Astrocyte (in vitro differentiated cells and primary cell): ENCODE results near the gene SRPK1. TPM values are rescaled to one million over a fixed set of nuclear protein-coding genes. Genes with fewer than 3 reads are reported as not detected.

ENCODE experiments used
- DNase-seq: peaks from one replicate; pipeline ENCODE4 v3.0.0-alpha.2; 2010; ENCODE audit warnings: low read depth
- FAIRE-seq: peaks from 2 replicates; lab custom pipeline; 2011; peaks lifted over from hg19 to GRCh38; lab: Jason Lieb, UNC
- H2AFZ ChIP-seq: 2 replicates; pipeline ENCODE4 v1.6.0; 2012; ENCODE audit warnings: low read depth, low read length, inconsistent platforms
- H3K27ac ChIP-seq: 2 replicates; pipeline ENCODE4 v1.5.1; 2011; ENCODE audit warnings: low read depth, low read length, inconsistent platforms
- H3K27me3 ChIP-seq: 2 replicates; pipeline ENCODE4 v1.6.0; 2011; ENCODE audit warnings: low read length, inconsistent platforms; ENCODE audit not compliant: insufficient read depth
- H3K36me3 ChIP-seq: 2 replicates; pipeline ENCODE4 v1.5.1; 2011; ENCODE audit warnings: low read length, inconsistent platforms; ENCODE audit not compliant: insufficient read depth
- H3K4me1 ChIP-seq: 2 replicates; pipeline ENCODE4 v1.5.1; 2011; ENCODE audit warnings: low read length, inconsistent platforms; ENCODE audit not compliant: insufficient read depth
- H3K4me2 ChIP-seq: 2 replicates; pipeline ENCODE4 v1.6.0; 2012; ENCODE audit warnings: low read length, inconsistent platforms
- H3K4me3 ChIP-seq: 2 replicates; pipeline ENCODE4 v1.5.1; 2011; ENCODE audit warnings: low read depth, mild to moderate bottlenecking, low read length, inconsistent platforms; ENCODE audit not compliant: insufficient read depth
- H3K79me2 ChIP-seq: 2 replicates; pipeline ENCODE4 v1.6.0; 2012; ENCODE audit warnings: mild to moderate bottlenecking, low read length, inconsistent platforms; ENCODE audit not compliant: insufficient read depth
- H3K9ac ChIP-seq: 2 replicates; pipeline ENCODE4 v1.6.0; 2012; ENCODE audit warnings: mild to moderate bottlenecking, low read length, inconsistent platforms
- H3K9me3 ChIP-seq: 2 replicates; pipeline ENCODE4 v1.5.1; 2012; ENCODE audit warnings: low read depth, mild to moderate bottlenecking, low read length, inconsistent platforms; ENCODE audit not compliant: insufficient read depth
- H4K20me1 ChIP-seq: 2 replicates; pipeline ENCODE4 v1.6.0; 2012; ENCODE audit warnings: low read length, inconsistent platforms; ENCODE audit not compliant: insufficient read depth
- H3K27ac Mint-ChIP-seq: one replicate; pipeline ENCODE4 v1.8.0; 2021; ENCODE audit warnings: mild to moderate bottlenecking, mixed read lengths; ENCODE audit not compliant: unreplicated experiment
- H3K27me3 Mint-ChIP-seq: one replicate; pipeline ENCODE4 v1.8.0; 2021; ENCODE audit warnings: low read depth, mixed read lengths; ENCODE audit not compliant: unreplicated experiment
- H3K36me3 Mint-ChIP-seq: one replicate; pipeline ENCODE4 v1.8.0; 2021; ENCODE audit warnings: low read depth, mixed read lengths; ENCODE audit not compliant: unreplicated experiment
- H3K4me1 Mint-ChIP-seq: one replicate; pipeline ENCODE4 v1.8.0; 2021; ENCODE audit warnings: low read depth, mixed read lengths; ENCODE audit not compliant: unreplicated experiment
- H3K4me3 Mint-ChIP-seq: one replicate; pipeline ENCODE4 v1.8.0; 2021; ENCODE audit warnings: mild to moderate bottlenecking, moderate library complexity, mixed read lengths; ENCODE audit not compliant: unreplicated experiment
- H3K9me3 Mint-ChIP-seq: one replicate; pipeline ENCODE4 v1.8.0; 2021; ENCODE audit warnings: mild to moderate bottlenecking, mixed read lengths; ENCODE audit not compliant: unreplicated experiment
- EZH2 ChIP-seq: IDR thresholded peaks from 2 replicates; pipeline ENCODE4 v1.6.1; 2012; ENCODE audit warnings: mild to moderate bottlenecking, low read length, inconsistent platforms; ENCODE audit not compliant: insufficient read depth
- total RNA-seq: library from RNA; stranded (reverse); gene quantifications from 2 replicates; pipeline ENCODE4 v1.2.1, GENCODE V29; 2021
- TF ChIP-seq, protein P1 (sequence below): IDR thresholded peaks from 2 replicates; pipeline ENCODE4 v1.5.1; 2011; ENCODE audit warnings: low read depth, mild to moderate bottlenecking, inconsistent platforms, low read length, moderate library complexity; ENCODE audit not compliant: insufficient read depth

SRPK1 gene
- total RNA-seq, 1 donor from 2014 or later, result 58.6 TPM

DNA sequence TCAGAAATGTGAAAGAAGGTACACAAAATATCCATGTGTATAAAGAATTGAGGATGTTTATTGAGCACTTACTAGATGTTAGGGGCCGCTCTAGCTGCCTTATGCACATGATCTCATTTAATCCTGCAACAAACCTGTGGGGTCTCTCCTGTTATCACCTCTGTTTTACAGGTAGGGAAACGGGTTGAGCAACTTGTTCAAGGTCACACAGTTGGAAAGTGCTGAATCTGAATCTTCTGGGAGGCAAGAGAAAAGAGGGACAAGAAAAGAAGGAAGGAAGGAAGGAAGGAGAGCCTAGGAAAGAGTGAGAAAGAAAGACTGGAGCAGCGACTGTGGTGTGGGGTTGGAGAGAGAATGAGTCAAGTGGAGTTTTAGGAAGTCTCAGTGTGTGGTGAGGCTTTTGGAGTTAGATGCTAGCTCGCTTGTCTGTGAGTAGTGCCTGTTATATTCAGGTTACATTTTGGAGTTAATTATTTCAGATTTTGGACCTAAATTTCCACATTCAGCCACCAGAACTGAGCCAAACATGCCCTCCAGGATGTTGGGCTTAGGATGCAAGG is 132.4 kb downstream of the SRPK1 start:
- Histone ChIP-seq H3K79me2 (no peaks in the 10 kb centered on the region), H3K27me3 (peaks cover 36% of the 10 kb centered on the region), H3K27ac (no peak overlapping the region), H3K9ac (no peak overlapping the region), H3K36me3 (no peaks in the 10 kb centered on the region), H3K4me2 (no peak overlapping the region), H4K20me1 (no peaks in the 10 kb centered on the region), H3K9me3 (no peaks in the 10 kb centered on the region), H3K4me1 (no peaks in the 10 kb centered on the region), H3K4me3 (no peak overlapping the region), H2AFZ (no peak overlapping the region)
- H3K27ac Mint-ChIP-seq, result no peak overlapping the region
- no peak for TF ChIP-seq EZH2
- TF ChIP-seq, protein P1, sequence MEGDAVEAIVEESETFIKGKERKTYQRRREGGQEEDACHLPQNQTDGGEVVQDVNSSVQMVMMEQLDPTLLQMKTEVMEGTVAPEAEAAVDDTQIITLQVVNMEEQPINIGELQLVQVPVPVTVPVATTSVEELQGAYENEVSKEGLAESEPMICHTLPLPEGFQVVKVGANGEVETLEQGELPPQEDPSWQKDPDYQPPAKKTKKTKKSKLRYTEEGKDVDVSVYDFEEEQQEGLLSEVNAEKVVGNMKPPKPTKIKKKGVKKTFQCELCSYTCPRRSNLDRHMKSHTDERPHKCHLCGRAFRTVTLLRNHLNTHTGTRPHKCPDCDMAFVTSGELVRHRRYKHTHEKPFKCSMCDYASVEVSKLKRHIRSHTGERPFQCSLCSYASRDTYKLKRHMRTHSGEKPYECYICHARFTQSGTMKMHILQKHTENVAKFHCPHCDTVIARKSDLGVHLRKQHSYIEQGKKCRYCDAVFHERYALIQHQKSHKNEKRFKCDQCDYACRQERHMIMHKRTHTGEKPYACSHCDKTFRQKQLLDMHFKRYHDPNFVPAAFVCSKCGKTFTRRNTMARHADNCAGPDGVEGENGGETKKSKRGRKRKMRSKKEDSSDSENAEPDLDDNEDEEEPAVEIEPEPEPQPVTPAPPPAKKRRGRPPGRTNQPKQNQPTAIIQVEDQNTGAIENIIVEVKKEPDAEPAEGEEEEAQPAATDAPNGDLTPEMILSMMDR, result no peak
- FAIRE-seq, result no peak
- H3K9me3 Mint-ChIP-seq, result peaks cover 4% of the 10 kb centered on the region
- no peaks in the 10 kb centered on the region for H3K36me3 Mint-ChIP-seq
- H3K4me1 Mint-ChIP-seq, result peaks cover 2% of the 10 kb centered on the region
- no peak overlapping the region for H3K4me3 Mint-ChIP-seq
- no peak for DNase-seq
- peaks cover 37% of the 10 kb centered on the region for H3K27me3 Mint-ChIP-seq

- Mint-ChIP-seq H3K36me3 (no peaks in the 10 kb centered on the region), H3K4me3 (no peak overlapping the region), H3K27ac (no peak overlapping the region), H3K9me3 (peaks cover 4% of the 10 kb centered on the region), H3K4me1 (no peaks in the 10 kb centered on the region), H3K27me3 (peaks cover 37% of the 10 kb centered on the region)
- H3K9me3 ChIP-seq, result no peaks in the 10 kb centered on the region
- TF ChIP-seq, protein P1, result no peak
- TF ChIP-seq EZH2, result no peak
- no peaks in the 10 kb centered on the region for H3K4me1 ChIP-seq
- H3K36me3 ChIP-seq, result no peaks in the 10 kb centered on the region
- H3K9ac ChIP-seq, result no peak overlapping the region
- FAIRE-seq, result no peak
- H4K20me1 ChIP-seq, result no peaks in the 10 kb centered on the region
- no peaks in the 10 kb centered on the region for H3K79me2 ChIP-seq
- DNase-seq, result no peak
- H3K27ac ChIP-seq, result no peak overlapping the region
- peaks cover 32% of the 10 kb centered on the region for H3K27me3 ChIP-seq
- no peak overlapping the region for H2AFZ ChIP-seq
- no peak overlapping the region for H3K4me3 ChIP-seq
- no peak overlapping the region for H3K4me2 ChIP-seq
Observed at GRCh38 chr6:35787266-35788218, 133.4 kb downstream of the SRPK1 start.
